Suprapubic skin (tissue), 4 donors: ENCODE results near the gene SLCO4A1. TPM values are rescaled to one million over a fixed set of nuclear protein-coding genes. Genes with fewer than 3 reads are reported as not detected.

Experiments
- DNase-seq, 2 donors: peaks; one replicate each; pipeline ENCODE4 v3.0.0-alpha.2; 2019; ENCODE audit warnings: low spot score in 2 of 2
- H3K27ac ChIP-seq: fragments of 200-600 bp; sonication (generic); one replicate; pipeline ENCODE4 v1.5.1; 2019
- H3K27me3 ChIP-seq: fragments of 200-600 bp; sonication (generic); one replicate; pipeline ENCODE4 v1.5.1; 2019
- H3K36me3 ChIP-seq: fragments of 200-600 bp; sonication (generic); one replicate; pipeline ENCODE4 v1.5.1; 2019
- H3K4me1 ChIP-seq: fragments of 200-600 bp; sonication (generic); one replicate; pipeline ENCODE4 v1.5.1; 2019
- H3K4me3 ChIP-seq: fragments of 200-600 bp; sonication (generic); one replicate; pipeline ENCODE4 v1.5.1; 2019; ENCODE audit warnings: mild to moderate bottlenecking
- H3K9me3 ChIP-seq: fragments of 200-600 bp; sonication (generic); one replicate; pipeline ENCODE4 v1.5.1; 2019
- CTCF ChIP-seq, 2 donors: fragments of 200-600 bp in 1 of 2; fragments of 450-650 bp in 1 of 2; sonication (generic) in 1 of 2; IDR thresholded peaks; one replicate each; pipeline ENCODE4 v1.5.1; 2016 to 2019; ENCODE audit warnings: antibody characterized with exemption in 2 of 2, mild to moderate bottlenecking in 1 of 2, moderate library complexity in 1 of 2
- EP300 ChIP-seq: sonication (generic); formaldehyde crosslinking; IDR thresholded peaks from one replicate; pipeline ENCODE4 v1.6.1; 2017; ENCODE audit warnings: antibody characterized with exemption
- POLR2A ChIP-seq, 2 donors: fragments of 450-650 bp; IDR thresholded peaks; one replicate each; pipeline ENCODE4 v1.6.1; 2017; ENCODE audit warnings: antibody characterized with exemption in 2 of 2, mild to moderate bottlenecking in 2 of 2, moderate library complexity in 2 of 2
- POLR2AphosphoS5 ChIP-seq, 3 donors: sonication (generic); formaldehyde crosslinking; IDR thresholded peaks; one replicate each; pipeline ENCODE4 v1.6.1; 2017; ENCODE audit warnings: antibody characterized with exemption in 3 of 3
- WGBS: methylation state at CpG from one replicate; pipeline ENCODE4 v1.1.5; 2018; 5-methylcytosine and 5-hydroxymethylcytosine counted together
- total RNA-seq, 4 donors: library from RNA; depleted of rRNA; stranded (reverse); fragments of >200 nt; gene quantifications; one replicate each; pipeline ENCODE4 v1.1.0, GENCODE V29; 2016

Gene SLCO4A1
- total RNA-seq, 4 donors from 2014 or later, result 50.2 to 59.1 (median 52.7) TPM

GRCh38 chr20:62596486-62596885 is 45.8 kb upstream of the SLCO4A1 start:
- 60% methylated on average over 1 of the region's 18 CpGs for WGBS
- H3K27me3 ChIP-seq, result peaks cover 38% of the 10 kb centered on the region
- H3K4me3 ChIP-seq, result no peak overlapping the region
- no peak overlapping the region for H3K27ac ChIP-seq
- DNase-seq, result no peak
- TF ChIP-seq POLR2A (IDR thresholded peaks at IDR 0.05) (no peak), POLR2AphosphoS5 (IDR thresholded peaks at IDR 0.05) (no peak), CTCF (IDR thresholded peaks at IDR 0.05) (no peak), EP300 (no peak)
- H3K9me3 ChIP-seq, result no peaks in the 10 kb centered on the region
- no peaks in the 10 kb centered on the region for H3K36me3 ChIP-seq
- H3K4me1 ChIP-seq, result peaks cover 32% of the 10 kb centered on the region

- 92% methylated on average over 9 of the region's 10 CpGs for WGBS
- DNase-seq, result no peak
- no peak for TF ChIP-seq CTCF (IDR thresholded peaks at IDR 0.05)
- TF ChIP-seq POLR2A (IDR thresholded peaks at IDR 0.05), result no peak
- no peak for TF ChIP-seq EP300
- TF ChIP-seq POLR2AphosphoS5 (IDR thresholded peaks at IDR 0.05), result no peak
- H3K4me1 ChIP-seq, result peaks cover 32% of the 10 kb centered on the region
- no peaks in the 10 kb centered on the region for H3K36me3 ChIP-seq
- H3K4me3 ChIP-seq, result no peak overlapping the region
- peaks cover 38% of the 10 kb centered on the region for H3K27me3 ChIP-seq
- no peaks in the 10 kb centered on the region for H3K9me3 ChIP-seq
- no peak overlapping the region for H3K27ac ChIP-seq
These were observed 45.4 kb upstream of the SLCO4A1 start for GRCh38 chr20:62596921-62597320.

GRCh38 chr20:62597416-62598115 is 44.7 kb upstream of the SLCO4A1 start:
- 90% methylated on average over 3 of the region's 15 CpGs for WGBS
- no peaks in the 10 kb centered on the region for H3K9me3 ChIP-seq

GRCh38 chr20:62598761-62599194 is 43.5 kb upstream of the SLCO4A1 start:
- DNase-seq, result no peak
- no peaks in the 10 kb centered on the region for H3K36me3 ChIP-seq
- no peak overlapping the region for H3K4me3 ChIP-seq
- no peak for TF ChIP-seq EP300
- TF ChIP-seq POLR2A (IDR thresholded peaks at IDR 0.05), result no peak
- no peak for TF ChIP-seq POLR2AphosphoS5 (IDR thresholded peaks at IDR 0.05)
- no peak for TF ChIP-seq CTCF (IDR thresholded peaks at IDR 0.05)
- no peaks in the 10 kb centered on the region for H3K9me3 ChIP-seq
- 62% methylated on average over 10 of the region's 13 CpGs for WGBS
- peaks cover 42% of the 10 kb centered on the region for H3K27me3 ChIP-seq
- no peak overlapping the region for H3K27ac ChIP-seq
- H3K4me1 ChIP-seq, result peaks cover 46% of the 10 kb centered on the region

More at GRCh38 chr20:62597416-62598115, 44.7 kb upstream of the SLCO4A1 start:
- peaks cover 35% of the 10 kb centered on the region for H3K27me3 ChIP-seq
- no peak overlapping the region for H3K27ac ChIP-seq
- peaks cover 34% of the 10 kb centered on the region for H3K4me1 ChIP-seq
- H3K36me3 ChIP-seq, result no peaks in the 10 kb centered on the region
- TF ChIP-seq POLR2A (IDR thresholded peaks at IDR 0.05) (no peak), POLR2AphosphoS5 (IDR thresholded peaks at IDR 0.05) (no peak), CTCF (IDR thresholded peaks at IDR 0.05) (no peak), EP300 (no peak)
- no peak overlapping the region for H3K4me3 ChIP-seq
- DNase-seq, result no peak

GRCh38 chr20:62599216-62600110 is 42.8 kb upstream of the SLCO4A1 start:
- no peak for DNase-seq
- whole genome bisulfite sequencing, result 56% methylated on average over 20 of the region's 34 CpGs
- H3K4me3 ChIP-seq, result no peak overlapping the region
- peak overlapping the region; percentile 47 for H3K27ac ChIP-seq
- peaks cover 53% of the 10 kb centered on the region for H3K4me1 ChIP-seq
- TF ChIP-seq POLR2A (IDR thresholded peaks at IDR 0.05) (no peak), EP300 (no peak), POLR2AphosphoS5 (IDR thresholded peaks at IDR 0.05) (no peak), CTCF (IDR thresholded peaks at IDR 0.05) (no peak)
- no peaks in the 10 kb centered on the region for H3K9me3 ChIP-seq
- H3K27me3 ChIP-seq, result peaks cover 46% of the 10 kb centered on the region
- H3K36me3 ChIP-seq, result no peaks in the 10 kb centered on the region
